Measurements from ENCODE around the gene SKI.

The SKI gene

GRCh38 chr1:2279817-2280216 is 51.7 kb downstream of the SKI start:
- DNase-seq (ENCODE audit: extremely low spot score), result no peak
- POLR2A ChIA-PET, result no interaction called here
- TF ChIP-seq TARDBP (IDR thresholded peaks at IDR 0.05) (no peak), LEF1 (IDR thresholded peaks at IDR 0.05; ENCODE audit: borderline replicate concordance) (no peak), NFRKB (IDR thresholded peaks at IDR 0.05) (no peak)
- CTCF ChIA-PET, result no interaction called here

GRCh38 chr1:2282556-2283270 is 54.6 kb downstream of the SKI start:
- no peak for DNase-seq (ENCODE audit: extremely low spot score)
- CTCF ChIA-PET, result no interaction called here
- POLR2A ChIA-PET, result no interaction called here
- TF ChIP-seq NFRKB (IDR thresholded peaks at IDR 0.05) (no peak), CTBP1 (IDR thresholded peaks at IDR 0.05; ENCODE audit: borderline replicate concordance) (no peak), LEF1 (IDR thresholded peaks at IDR 0.05; ENCODE audit: borderline replicate concordance) (no peak), TARDBP (IDR thresholded peaks at IDR 0.05) (no peak), SUZ12 (IDR thresholded peaks at IDR 0.05) (no peak), FOXM1 (IDR thresholded peaks at IDR 0.05; ENCODE audit: borderline replicate concordance) (no peak), HDGF (IDR thresholded peaks at IDR 0.05; ENCODE audit: borderline replicate concordance) (no peak), ARNT (IDR thresholded peaks at IDR 0.05) (no peak), BHLHE40 (IDR thresholded peaks at IDR 0.05; ENCODE audit: borderline replicate concordance) (no peak), FOXA1 (IDR thresholded peaks at IDR 0.05) (no peak), L3MBTL2 (conservative IDR thresholded peaks at IDR 0.05) (no peak), ELF4 (IDR thresholded peaks at IDR 0.05) (no peak), ZNF384 (IDR thresholded peaks at IDR 0.05) (no peak), FOXK2 (IDR thresholded peaks at IDR 0.05) (no peak), SP1 (IDR thresholded peaks at IDR 0.05) (no peak), PKNOX1 (IDR thresholded peaks at IDR 0.05) (no peak)

- DNase-seq (ENCODE audit: extremely low spot score), result no peak
- POLR2A ChIA-PET, result no interaction called here
- TF ChIP-seq BHLHE40 (IDR thresholded peaks at IDR 0.05; ENCODE audit: borderline replicate concordance) (no peak), ELF4 (IDR thresholded peaks at IDR 0.05) (no peak)
- CTCF ChIA-PET, result no interaction called here
Measured at GRCh38 chr1:2283371-2283990, 55.4 kb downstream of the SKI start.

GRCh38 chr1:2283991-2284895 is 56.1 kb downstream of the SKI start:
- DNase-seq (ENCODE audit: extremely low spot score), result no peak
- ChIA-PET CTCF (no interaction called here), POLR2A (no interaction called here)
- TF ChIP-seq L3MBTL2 (conservative IDR thresholded peaks at IDR 0.05) (no peak), CTBP1 (IDR thresholded peaks at IDR 0.05; ENCODE audit: borderline replicate concordance) (no peak), SUZ12 (IDR thresholded peaks at IDR 0.05) (no peak)

- CTCF ChIA-PET, result no interaction called here
- POLR2A ChIA-PET, result no interaction called here
- TF ChIP-seq TARDBP (IDR thresholded peaks at IDR 0.05), result no peak
- TF ChIP-seq BHLHE40 (IDR thresholded peaks at IDR 0.05; ENCODE audit: borderline replicate concordance), result no peak
- TF ChIP-seq SP1 (IDR thresholded peaks at IDR 0.05), result no peak
- no peak for TF ChIP-seq SUZ12 (IDR thresholded peaks at IDR 0.05)
- TF ChIP-seq L3MBTL2 (conservative IDR thresholded peaks at IDR 0.05), result no peak
- no peak for TF ChIP-seq ELF4 (IDR thresholded peaks at IDR 0.05)
- TF ChIP-seq NFRKB (IDR thresholded peaks at IDR 0.05), result no peak
- no peak for TF ChIP-seq HDGF (IDR thresholded peaks at IDR 0.05; ENCODE audit: borderline replicate concordance)
- TF ChIP-seq FOXK2 (IDR thresholded peaks at IDR 0.05), result no peak
- TF ChIP-seq FOXM1 (IDR thresholded peaks at IDR 0.05; ENCODE audit: borderline replicate concordance), result no peak
- no peak for TF ChIP-seq PKNOX1 (IDR thresholded peaks at IDR 0.05)
- TF ChIP-seq ARNT (IDR thresholded peaks at IDR 0.05), result no peak
- no peak for TF ChIP-seq CTBP1 (IDR thresholded peaks at IDR 0.05; ENCODE audit: borderline replicate concordance)
- no peak for TF ChIP-seq FOXA1 (IDR thresholded peaks at IDR 0.05)
- no peak for TF ChIP-seq LEF1 (IDR thresholded peaks at IDR 0.05; ENCODE audit: borderline replicate concordance)
- TF ChIP-seq ZNF384 (IDR thresholded peaks at IDR 0.05), result no peak
- DNase-seq (ENCODE audit: extremely low spot score), result no peak
Measured at GRCh38 chr1:2284932-2285331, 56.8 kb downstream of the SKI start.

GRCh38 chr1:2286923-2287322 is 58.8 kb downstream of the SKI start:
- POLR2A ChIA-PET, result no interaction called here
- CTCF ChIA-PET, result no interaction called here
- TF ChIP-seq TARDBP (IDR thresholded peaks at IDR 0.05) (no peak), L3MBTL2 (conservative IDR thresholded peaks at IDR 0.05) (no peak), NFRKB (IDR thresholded peaks at IDR 0.05) (no peak), PKNOX1 (IDR thresholded peaks at IDR 0.05) (no peak), ARNT (IDR thresholded peaks at IDR 0.05) (no peak), FOXA1 (IDR thresholded peaks at IDR 0.05) (no peak), SP1 (IDR thresholded peaks at IDR 0.05) (no peak), HDGF (IDR thresholded peaks at IDR 0.05; ENCODE audit: borderline replicate concordance) (no peak), BHLHE40 (IDR thresholded peaks at IDR 0.05; ENCODE audit: borderline replicate concordance) (no peak), LEF1 (IDR thresholded peaks at IDR 0.05; ENCODE audit: borderline replicate concordance) (no peak), FOXK2 (IDR thresholded peaks at IDR 0.05) (no peak), SUZ12 (IDR thresholded peaks at IDR 0.05) (no peak), ZNF384 (IDR thresholded peaks at IDR 0.05) (no peak), CTBP1 (IDR thresholded peaks at IDR 0.05; ENCODE audit: borderline replicate concordance) (no peak), FOXM1 (IDR thresholded peaks at IDR 0.05; ENCODE audit: borderline replicate concordance) (no peak), ELF4 (IDR thresholded peaks at IDR 0.05) (no peak)
- DNase-seq (ENCODE audit: extremely low spot score), result no peak
